Keratinocyte (primary cell): Measurements from ENCODE around the gene YY1AP1. TPM values are rescaled to one million over a fixed set of nuclear protein-coding genes. Genes with fewer than 3 reads are reported as not detected.
"Not testable (repeated sequence)": the region's sequence is repeated elsewhere in the genome, so short reads cannot be mapped to it uniquely, and the experiment has no call there.

Source experiments
- DNase-seq: peaks from one replicate; pipeline ENCODE4 v3.0.0-alpha.2; 2011; ENCODE audit warnings: low read depth, missing footprints, low spot score
- FAIRE-seq: peaks from 2 replicates; lab custom pipeline; 2011; peaks lifted over from hg19 to GRCh38; lab: Jason Lieb, UNC
- H2AFZ ChIP-seq: 2 replicates; pipeline ENCODE4 v1.6.0; 2012; ENCODE audit warnings: low read length, control low read depth, inconsistent platforms; ENCODE audit not compliant: control insufficient read depth
- H3K27ac ChIP-seq: 2 replicates; pipeline ENCODE4 v1.5.1; 2011; ENCODE audit warnings: low read length; ENCODE audit not compliant: control insufficient read depth, insufficient read depth
- H3K27me3 ChIP-seq: 3 replicates; pipeline ENCODE4 v1.6.0; 2011; ENCODE audit warnings: low read length; ENCODE audit not compliant: control insufficient read depth, insufficient read depth; ENCODE audit errors: extremely low read depth
- H3K36me3 ChIP-seq, 2 experiments: 2 replicates in 1 of 2; 3 replicates in 1 of 2; pipeline ENCODE4 v1.5.1; 2011; ENCODE audit warnings: low read length in 2 of 2, mild to moderate bottlenecking in 1 of 2; ENCODE audit not compliant: control insufficient read depth in 2 of 2, insufficient read depth in 2 of 2; ENCODE audit errors: extremely low read depth in 1 of 2
- H3K4me1 ChIP-seq: 3 replicates; pipeline ENCODE4 v1.5.1; 2011; ENCODE audit warnings: low read length; ENCODE audit not compliant: control insufficient read depth, insufficient read depth; ENCODE audit errors: extremely low read depth
- H3K4me2 ChIP-seq: 3 replicates; pipeline ENCODE4 v1.6.0; 2011; ENCODE audit warnings: low read depth, low read length; ENCODE audit not compliant: control insufficient read depth, insufficient read depth; ENCODE audit errors: extremely low read depth
- H3K4me3 ChIP-seq, 3 experiments: fragments of 200-600 bp in 1 of 3; sonication (generic) in 1 of 3; 2 replicates in 2 of 3; 3 replicates in 1 of 3; pipeline ENCODE4 v1.5.1; 2011 to 2016; ENCODE audit warnings: low read length in 3 of 3, mild to moderate bottlenecking in 3 of 3, control low read depth in 2 of 3, inconsistent platforms in 1 of 3, low read depth in 1 of 3, mixed read lengths in 1 of 3, mixed run types in 1 of 3, moderate library complexity in 1 of 3; ENCODE audit not compliant: control insufficient read depth in 2 of 3, insufficient read depth in 2 of 3; ENCODE audit errors: extremely low read depth in 1 of 3
- H3K79me2 ChIP-seq: 2 replicates; pipeline ENCODE4 v1.6.0; 2012; ENCODE audit warnings: low read length; ENCODE audit not compliant: control insufficient read depth, insufficient read depth
- H3K9ac ChIP-seq: 3 replicates; pipeline ENCODE4 v1.6.0; 2011; ENCODE audit warnings: low read length; ENCODE audit not compliant: control insufficient read depth, insufficient read depth; ENCODE audit errors: extremely low read depth
- H3K9me1 ChIP-seq: 3 replicates; pipeline ENCODE4 v1.6.0; 2011; ENCODE audit warnings: low read length; ENCODE audit not compliant: control insufficient read depth, insufficient read depth; ENCODE audit errors: extremely low read depth
- H3K9me3 ChIP-seq: 2 replicates; pipeline ENCODE4 v1.5.1; 2012; ENCODE audit warnings: low read depth, low read length; ENCODE audit not compliant: control insufficient read depth
- H4K20me1 ChIP-seq: 3 replicates; pipeline ENCODE4 v1.6.0; 2011; ENCODE audit warnings: low read length; ENCODE audit not compliant: control insufficient read depth, insufficient read depth; ENCODE audit errors: extremely low read depth
- EZH2 ChIP-seq: IDR thresholded peaks from one replicate; pipeline ENCODE4 v1.6.1; 2012; ENCODE audit warnings: inconsistent platforms, mild to moderate bottlenecking, low read length, moderate library complexity
- dilution Hi-C: fragments of 300-500 bp; cut with MboI; formaldehyde crosslinking; loops from one replicate; pipeline ENCODE4 v1.7.0; 2020; ENCODE audit warnings: low sequenced_read_pairs; ENCODE audit not compliant: extremely low pct_ligation_motif_present
- polyA plus RNA-seq, 5 experiments: library from polyadenylated mRNA; depleted of rRNA in 3 of 5; stranded (reverse) in 3 of 5; stranded (forward) in 1 of 5; unstranded in 1 of 5; fragments of >200 nt; gene quantifications; 1 replicate in 1 of 5; 2 replicates in 3 of 5; 3 replicates in 1 of 5; pipeline versions ENCODE4 v1.2.1 to v1.2.3, GENCODE V29; 2011 to 2012; ENCODE audit warnings: missing spikeins in 2 of 5, low read depth in 1 of 5, low replicate concordance in 1 of 5
- TF ChIP-seq, protein P1 (sequence below), 3 experiments: IDR thresholded peaks in 1 of 3; conservative IDR thresholded peaks in 1 of 3; optimal IDR thresholded peaks in 1 of 3; 2 replicates in 2 of 3; 3 replicates in 1 of 3; pipeline versions ENCODE3 to v1.5.1; 2011; ENCODE audit warnings: low read length in 3 of 3, mild to moderate bottlenecking in 3 of 3, moderate library complexity in 2 of 3, control low read depth in 1 of 3, inconsistent platforms in 1 of 3; ENCODE audit not compliant: insufficient read depth in 2 of 3; ENCODE audit errors: extremely low read depth in 1 of 3

YY1AP1 gene
- polyA plus RNA-seq, 1 donor (not counting 4 experiments of a cell fraction or from before 2014, with no cell fraction given), result 45.2 TPM

DNA sequence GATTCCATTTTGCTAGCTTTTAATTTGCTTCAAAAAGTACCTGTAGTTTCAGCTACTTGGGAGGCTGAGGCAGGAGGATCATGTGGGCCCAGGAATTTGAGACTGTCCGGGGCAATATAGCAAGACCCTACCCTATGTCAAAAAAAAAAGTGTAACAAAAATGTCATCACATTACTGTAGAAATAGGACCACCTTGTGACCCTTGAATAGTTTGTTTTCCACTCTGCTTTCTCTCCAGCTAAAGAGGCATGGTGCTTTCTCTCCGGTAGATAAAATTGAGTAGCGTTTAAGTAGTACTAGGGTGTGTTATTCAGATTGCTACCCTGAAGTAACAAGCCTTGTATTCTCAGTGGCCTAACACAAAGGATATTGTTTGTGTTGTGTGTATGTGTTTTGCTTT is 24.1 kb upstream of the YY1AP1 start:
- H3K9me3 ChIP-seq, H3K4me1 ChIP-seq, H3K27me3 ChIP-seq, H3K4me2 ChIP-seq, DNase-seq, H4K20me1 ChIP-seq, H3K4me3 ChIP-seq, FAIRE-seq, H2AFZ ChIP-seq, H3K9ac ChIP-seq, H3K9me1 ChIP-seq, H3K27ac ChIP-seq, dilution Hi-C loops: not testable (repeated sequence)
- peaks cover 46% of the 10 kb centered on the region for H3K79me2 ChIP-seq
- TF ChIP-seq, protein P1, sequence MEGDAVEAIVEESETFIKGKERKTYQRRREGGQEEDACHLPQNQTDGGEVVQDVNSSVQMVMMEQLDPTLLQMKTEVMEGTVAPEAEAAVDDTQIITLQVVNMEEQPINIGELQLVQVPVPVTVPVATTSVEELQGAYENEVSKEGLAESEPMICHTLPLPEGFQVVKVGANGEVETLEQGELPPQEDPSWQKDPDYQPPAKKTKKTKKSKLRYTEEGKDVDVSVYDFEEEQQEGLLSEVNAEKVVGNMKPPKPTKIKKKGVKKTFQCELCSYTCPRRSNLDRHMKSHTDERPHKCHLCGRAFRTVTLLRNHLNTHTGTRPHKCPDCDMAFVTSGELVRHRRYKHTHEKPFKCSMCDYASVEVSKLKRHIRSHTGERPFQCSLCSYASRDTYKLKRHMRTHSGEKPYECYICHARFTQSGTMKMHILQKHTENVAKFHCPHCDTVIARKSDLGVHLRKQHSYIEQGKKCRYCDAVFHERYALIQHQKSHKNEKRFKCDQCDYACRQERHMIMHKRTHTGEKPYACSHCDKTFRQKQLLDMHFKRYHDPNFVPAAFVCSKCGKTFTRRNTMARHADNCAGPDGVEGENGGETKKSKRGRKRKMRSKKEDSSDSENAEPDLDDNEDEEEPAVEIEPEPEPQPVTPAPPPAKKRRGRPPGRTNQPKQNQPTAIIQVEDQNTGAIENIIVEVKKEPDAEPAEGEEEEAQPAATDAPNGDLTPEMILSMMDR (optimal IDR thresholded peaks at IDR 0.05 in 1 of 3, IDR thresholded peaks at IDR 0.05 in 1 of 3, conservative IDR thresholded peaks at IDR 0.05 in 1 of 3; ENCODE audit: extremely low read depth in 1 of 3, insufficient read depth in 2 of 3, low read length in 3 of 3), result peak in 1 of 3 experiments; percentile 15
- peaks cover 3 to 13% of the 10 kb centered on the region in 2 experiments for H3K36me3 ChIP-seq

DNA sequence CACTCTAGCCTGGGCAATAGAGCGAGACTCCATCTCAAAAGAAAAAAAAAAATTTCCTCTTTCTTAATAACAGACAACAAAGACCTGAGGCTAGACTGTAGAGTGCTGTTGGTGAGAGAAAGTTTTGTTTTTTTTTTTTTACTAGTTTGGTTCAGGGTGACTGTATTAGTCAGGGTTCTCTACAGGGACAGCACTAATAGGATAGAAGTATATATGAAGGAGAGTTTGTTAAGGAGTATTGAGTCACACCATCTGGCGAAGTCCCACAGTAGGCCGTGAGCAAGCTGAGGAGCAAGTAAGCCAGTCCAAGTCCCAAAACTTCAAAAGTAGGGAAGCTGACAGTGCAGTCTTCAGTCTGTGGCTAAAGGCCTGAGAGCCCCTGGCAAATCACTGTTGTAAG is 22.9 kb upstream of the YY1AP1 start:
- H3K79me2 ChIP-seq, result peaks cover 49% of the 10 kb centered on the region
- dilution Hi-C loops, H3K4me1 ChIP-seq: not testable (repeated sequence)

DNA sequence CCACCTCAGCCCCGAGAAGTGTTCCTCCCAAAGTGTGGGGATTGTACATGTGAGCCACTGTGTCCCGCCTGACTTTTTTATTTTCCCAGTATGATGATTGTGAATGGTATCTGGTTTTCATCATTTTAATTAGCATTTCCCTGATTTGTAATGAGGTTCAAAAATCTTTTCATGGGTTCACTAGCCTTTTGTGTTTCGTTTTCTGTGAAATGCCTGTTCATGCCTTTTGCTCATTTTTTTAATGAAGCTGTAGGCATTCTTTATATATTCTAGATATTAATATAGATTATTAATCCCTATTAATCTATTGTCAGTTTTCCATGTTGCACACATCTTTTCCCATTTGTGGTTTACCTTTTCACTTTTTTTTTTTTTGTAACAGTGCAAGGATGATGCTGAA is 20.8 kb upstream of the YY1AP1 start:
- Histone ChIP-seq H3K4me1 (peaks cover 12% of the 10 kb centered on the region), H3K4me2 (no peak overlapping the region), H3K79me2 (peaks cover 59% of the 10 kb centered on the region), H3K27ac (no peak overlapping the region), H3K4me3 (no peak overlapping the region), H2AFZ (no peak overlapping the region), H3K9me1 (peaks cover 5% of the 10 kb centered on the region), H3K9me3 (no peaks in the 10 kb centered on the region), H3K36me3 (peaks cover 3 to 8% of the 10 kb centered on the region in 2 experiments), H4K20me1 (peaks cover 7% of the 10 kb centered on the region), H3K27me3 (no peaks in the 10 kb centered on the region), H3K9ac (no peak overlapping the region)
- FAIRE-seq (no peak), DNase-seq (no peak)
- dilution Hi-C loops, result no loop called here
- TF ChIP-seq, protein P1 (optimal IDR thresholded peaks at IDR 0.05 in 1 of 3, IDR thresholded peaks at IDR 0.05 in 1 of 3, conservative IDR thresholded peaks at IDR 0.05 in 1 of 3; ENCODE audit: extremely low read depth in 1 of 3, insufficient read depth in 2 of 3, low read length in 3 of 3), result no peak
- no peak for TF ChIP-seq EZH2

More for the DNA sequence above, 22.9 kb upstream of the YY1AP1 start:
- not testable (repeated sequence) for H3K27ac ChIP-seq, H3K4me3 ChIP-seq, H3K4me2 ChIP-seq, H3K27me3 ChIP-seq, H2AFZ ChIP-seq, FAIRE-seq, H4K20me1 ChIP-seq, H3K9ac ChIP-seq, H3K9me3 ChIP-seq, H3K36me3 ChIP-seq, H3K9me1 ChIP-seq, DNase-seq
